ENCODE results near the gene EPB41. TPM values are rescaled to one million over a fixed set of nuclear protein-coding genes. Genes with fewer than 3 reads are reported as not detected.

Gene EPB41
- total RNA-seq, 2 experiments from 2014 or later, result 138 to 145 TPM

- peaks cover 94% of the 10 kb centered on the region for H3K36me3 ChIP-seq (ENCODE audit: insufficient read depth, low read length)
- intact Hi-C loops (cut with DNase I, micrococcal nuclease), result no loop called here
- H3K27me3 ChIP-seq (ENCODE audit: control insufficient read depth in 1 of 2, insufficient read depth in 2 of 2, low read length in 2 of 2), result no peaks in the 10 kb centered on the region
- Mint-ChIP-seq H3K27me3 (no peaks in the 10 kb centered on the region), H3K36me3 (ENCODE audit: low read depth) (peaks cover 92% of the 10 kb centered on the region), H3K4me1 (ENCODE audit: low read depth) (peaks cover 15% of the 10 kb centered on the region), H3K9me3 (no peaks in the 10 kb centered on the region), H3K27ac (no peak overlapping the region), H3K4me3 (no peak overlapping the region)
- no peak overlapping the region for H3K4me3 ChIP-seq (ENCODE audit: low read length)
- DNase-seq (no peak), ATAC-seq (ENCODE audit: poor library complexity) (no peak)
- ChIA-PET CTCF (interaction anchor here (1.0 to 1.4 kb wide), 2 partner anchors 41 to 46 kb away, joined by 4 read pairs; no protein-coding TSS in a partner anchor), POLR2A (interaction anchor here (3.1 kb wide), 1 partner anchor 25 kb away, joined by 12 read pairs; the partner anchor contains the start of gene SRSF4)
- no peak for TF ChIP-seq CTCF (IDR thresholded peaks at IDR 0.05)
- no peak overlapping the region for H3K27ac ChIP-seq (ENCODE audit: low read depth in 1 of 2, low read length in 2 of 2)
- H3K9me3 ChIP-seq (ENCODE audit: control insufficient read depth in 1 of 2, insufficient read depth in 1 of 2, low read length in 2 of 2), result no peaks in the 10 kb centered on the region
- H3K4me1 ChIP-seq (ENCODE audit: insufficient read depth, low read length), result no peaks in the 10 kb centered on the region
Measured at GRCh38 chr1:29156543-29157268, 242.3 kb downstream of the EPB41 start.

GRCh38 chr1:29157269-29157601 lies 242.9 kb downstream of the EPB41 start:
- no peaks in the 10 kb centered on the region for H3K4me1 ChIP-seq (ENCODE audit: insufficient read depth, low read length)
- Mint-ChIP-seq H3K4me3 (no peak overlapping the region), H3K27ac (no peak overlapping the region), H3K9me3 (no peaks in the 10 kb centered on the region), H3K4me1 (ENCODE audit: low read depth) (peaks cover 19% of the 10 kb centered on the region), H3K27me3 (no peaks in the 10 kb centered on the region), H3K36me3 (ENCODE audit: low read depth) (peaks cover 90% of the 10 kb centered on the region)
- no peak for TF ChIP-seq CTCF (IDR thresholded peaks at IDR 0.05)
- H3K36me3 ChIP-seq (ENCODE audit: insufficient read depth, low read length), result peaks cover 89% of the 10 kb centered on the region
- no peaks in the 10 kb centered on the region for H3K27me3 ChIP-seq (ENCODE audit: control insufficient read depth in 1 of 2, insufficient read depth in 2 of 2, low read length in 2 of 2)
- intact Hi-C loops (cut with DNase I, micrococcal nuclease), result no loop called here
- H3K27ac ChIP-seq (ENCODE audit: low read depth in 1 of 2, low read length in 2 of 2), result no peak overlapping the region
- H3K9me3 ChIP-seq (ENCODE audit: control insufficient read depth in 1 of 2, insufficient read depth in 1 of 2, low read length in 2 of 2), result no peaks in the 10 kb centered on the region
- no peak overlapping the region for H3K4me3 ChIP-seq (ENCODE audit: low read length)
- ATAC-seq (ENCODE audit: poor library complexity) (no peak), DNase-seq (no peak)
- POLR2A ChIA-PET, result interaction anchor here (3.1 kb wide), 1 partner anchor 24 kb away, joined by 12 read pairs; the partner anchor contains the start of gene SRSF4
- CTCF ChIA-PET, result interaction anchor here (1.4 kb wide), 1 partner anchor 45 kb away, joined by 4 read pairs; no protein-coding TSS in a partner anchor

GRCh38 chr1:29159773-29160172 lies 245.4 kb downstream of the EPB41 start:
- ChIA-PET CTCF (interaction anchor here (0.6 to 1.4 kb wide), 4 partner anchors 9 to 1109 kb away, joined by 3 to 4 read pairs (median 4); no protein-coding TSS in a partner anchor), POLR2A (no interaction called here)
- H3K36me3 Mint-ChIP-seq (ENCODE audit: low read depth), result peaks cover 79% of the 10 kb centered on the region
- H3K4me1 Mint-ChIP-seq (ENCODE audit: low read depth), result peaks cover 41% of the 10 kb centered on the region
- Histone ChIP-seq H3K9me3 (ENCODE audit: control insufficient read depth in 1 of 2, insufficient read depth in 1 of 2, low read length in 2 of 2) (no peaks in the 10 kb centered on the region), H3K4me3 (ENCODE audit: low read length) (no peak overlapping the region), H3K27me3 (ENCODE audit: control insufficient read depth in 1 of 2, insufficient read depth in 2 of 2, low read length in 2 of 2) (no peaks in the 10 kb centered on the region), H3K36me3 (ENCODE audit: insufficient read depth, low read length) (peaks cover 87% of the 10 kb centered on the region), H3K4me1 (ENCODE audit: insufficient read depth, low read length) (peaks cover 4% of the 10 kb centered on the region), H3K27ac (ENCODE audit: low read depth in 1 of 2, low read length in 2 of 2) (no peak overlapping the region)
- no peak overlapping the region for H3K27ac Mint-ChIP-seq
- DNase-seq, result no peak
- TF ChIP-seq CTCF (IDR thresholded peaks at IDR 0.05), result no peak
- intact Hi-C loops (cut with DNase I, micrococcal nuclease), result no loop called here
- H3K9me3 Mint-ChIP-seq, result no peaks in the 10 kb centered on the region
- no peak overlapping the region for H3K4me3 Mint-ChIP-seq
- no peak for ATAC-seq (ENCODE audit: poor library complexity)
- no peaks in the 10 kb centered on the region for H3K27me3 Mint-ChIP-seq

Measured in CD4-positive, alpha-beta T cell (primary cell).